Vagina (tissue), 2 donors: ENCODE data around the gene ST6GAL1.

Experiments used
- CTCF ChIP-seq, 3 experiments: fragments of 450-650 bp in 2 of 3; fragments of 200-600 bp in 1 of 3; sonication (generic) in 1 of 3; IDR thresholded peaks; one replicate each; pipeline ENCODE4 v1.5.1; 2017 to 2019; ENCODE audit warnings: antibody characterized with exemption in 3 of 3, mild to moderate bottlenecking in 2 of 3, moderate library complexity in 2 of 3
- POLR2AphosphoS5 ChIP-seq, 2 donors: sonication (generic); formaldehyde crosslinking; IDR thresholded peaks; one replicate each; pipeline ENCODE4 v1.9.0; 2017; ENCODE audit warnings: antibody characterized with exemption in 2 of 2, mild to moderate bottlenecking in 2 of 2, low read depth in 1 of 2; ENCODE audit not compliant: insufficient read depth in 1 of 2

GRCh38 chr3:187014417-187014864 is 84.1 kb downstream of the ST6GAL1 start:
- no peak for TF ChIP-seq POLR2AphosphoS5 (IDR thresholded peaks at IDR 0.05; ENCODE audit: insufficient read depth in 1 of 2, low read depth in 1 of 2)
- no peak for TF ChIP-seq CTCF (IDR thresholded peaks at IDR 0.05)
